ENCODE measurements around the gene PRR11. TPM values are rescaled to one million over a fixed set of nuclear protein-coding genes. Genes with fewer than 3 reads are reported as not detected.

PRR11 gene
- total RNA-seq (2021) (87.9 and 109 TPM in 2 replicates), Bru-seq, nascent RNA (percentile 86 among the genes with signal in this experiment), BruChase-seq, experiment 1, labeled RNA remaining after a 2-hour chase (percentile 72 among the genes with signal in this experiment), BruChase-seq, experiment 2, labeled RNA remaining after a 6-hour chase (percentile 90 among the genes with signal in this experiment)
- long read RNA-seq, partial matches to known transcripts = 1 of 2 reads
- long read RNA-seq, other reads (novel, unspliced or antisense) = 1 of 2 reads

- TF ChIP-seq EZH2 (IDR thresholded peaks at IDR 0.05; ENCODE audit: low read depth) = no peak
- intact Hi-C loops (cut with micrococcal nuclease; ENCODE audit: unreplicated experiment) = loop anchor here (1.0 to 2.0 kb wide), 3 partner anchors 49 to 637 kb away; partner anchors contain the start of genes CLTC and TRIM37
- H3K4me3 ChIP-seq = peak within 1 kb of the TSS; percentile 80
- peak within 1 kb of the TSS; percentile 86 for H3K4me2 ChIP-seq
- peaks cover 88% of the 10 kb centered on the region for H3K79me2 ChIP-seq (ENCODE audit: low read depth)
- H3K27me3 ChIP-seq (ENCODE audit: insufficient read depth, low read depth) = no peaks in the 10 kb centered on the region
- peak within 1 kb of the TSS; percentile 71 for H3K27ac ChIP-seq
- H3K9me3 ChIP-seq (ENCODE audit: insufficient read depth, low read depth) = no peaks in the 10 kb centered on the region
- H3K36me3 ChIP-seq (ENCODE audit: low read depth) = 0 out of 2 replicates have a peak, but pooled peaks cover 3% of the 10 kb centered on the region
- ChIA-PET CTCF (no interaction called here), POLR2A (ENCODE audit: unreplicated experiment) (interaction anchor here (0.6 to 1.1 kb wide), 6 partner anchors 37 to 692 kb away, joined by 3 to 7 read pairs (median 4); partner anchors contain the start of gene CLTC)
- H3K4me1 ChIP-seq (replicated peaks; ENCODE audit: insufficient read depth) = peaks cover 50% of the 10 kb centered on the region
- H2AFZ ChIP-seq = peak within 1 kb of the TSS; percentile 96
- no peaks in the 10 kb centered on the region for H3K9me2 ChIP-seq (ENCODE audit: insufficient read depth)
- DNase-seq = peak; percentile 94 to 100
- BruUV-seq (replicated peaks) = no TSS peak
- no peaks in the 10 kb centered on the region for H4K20me1 ChIP-seq (ENCODE audit: insufficient read depth)
- peaks cover 11% of the 10 kb centered on the region; the same call in 1 of the 2 replicates for H3F3A ChIP-seq (ENCODE audit: insufficient read depth, low read depth)
Observed at GRCh38 chr17:59155439-59156177, at the start of gene PRR11. Gene PRR11 (plus strand): TSS chr17:59155746. CDS start chr17:59169753, 14,007 bp downstream.

GRCh38 chr17:59105852-59106462 lies 49.6 kb upstream of the PRR11 start:
- Histone ChIP-seq H3F3A (ENCODE audit: insufficient read depth, low read depth) (peaks cover 19% of the 10 kb centered on the region; the same call in 1 of the 2 replicates), H3K4me2 (peak overlapping the region; percentile 81), H4K20me1 (ENCODE audit: insufficient read depth) (peaks cover 9% of the 10 kb centered on the region; the same call in 1 of the 2 replicates), H3K36me3 (ENCODE audit: low read depth) (no peaks in the 10 kb centered on the region), H3K79me2 (ENCODE audit: low read depth) (peaks cover 48% of the 10 kb centered on the region), H3K9me3 (ENCODE audit: insufficient read depth, low read depth) (no peaks in the 10 kb centered on the region; the same call in 1 of the 2 replicates), H3K9me2 (ENCODE audit: insufficient read depth) (no peaks in the 10 kb centered on the region), H3K4me1 (replicated peaks; ENCODE audit: insufficient read depth) (peaks cover 26% of the 10 kb centered on the region), H3K4me3 (peak overlapping the region; percentile 73), H3K27ac (peak overlapping the region; percentile 62), H3K27me3 (ENCODE audit: insufficient read depth, low read depth) (no peaks in the 10 kb centered on the region), H2AFZ (peak overlapping the region; percentile 89)
- BruUV-seq (replicated peaks) = no TSS peak
- DNase-seq = peak; percentile 47 to 59
- POLR2A ChIA-PET (ENCODE audit: unreplicated experiment) = interaction anchor here (0.6 to 0.7 kb wide), 3 partner anchors 52 to 859 kb away, joined by 3 to 5 read pairs (median 3); partner anchors contain the start of gene RNFT1
- intact Hi-C loops (cut with micrococcal nuclease; ENCODE audit: unreplicated experiment) = loop anchor here (1.0 to 2.0 kb wide), 3 partner anchors 13 to 587 kb away; partner anchors contain the start of genes PRR11 and SKA2
- TF ChIP-seq EZH2 (IDR thresholded peaks at IDR 0.05; ENCODE audit: low read depth) (no peak), CTCF (conservative IDR thresholded peaks at IDR 0.05) (no peak)
- CTCF ChIA-PET = no interaction called here

GRCh38 chr17:59106463-59107305 lies 48.9 kb upstream of the PRR11 start, which contains the start of gene TRIM37:
Gene TRIM37 (minus strand): TSS chr17:59106880. CDS start chr17:59106461, 419 bp downstream.
- POLR2A ChIA-PET (ENCODE audit: unreplicated experiment) = interaction anchor here (0.6 to 0.7 kb wide), 5 partner anchors 11 to 858 kb away, joined by 3 to 5 read pairs (median 5); partner anchors contain the start of gene RNFT1
- no TSS peak for BruUV-seq (replicated peaks)

More at GRCh38 chr17:59106463-59107305, 48.9 kb upstream of the PRR11 start, which contains the start of gene TRIM37:
- H2AFZ ChIP-seq = peak within 1 kb of the TSS; percentile 93
- H4K20me1 ChIP-seq (ENCODE audit: insufficient read depth) = peaks cover 8% of the 10 kb centered on the region; the same call in 1 of the 2 replicates
- intact Hi-C loops (cut with micrococcal nuclease; ENCODE audit: unreplicated experiment) = loop anchor here (1.0 to 2.0 kb wide), 3 partner anchors 14 to 588 kb away; partner anchors contain the start of genes PRR11 and SKA2
- H3F3A ChIP-seq (ENCODE audit: insufficient read depth, low read depth) = peaks cover 19% of the 10 kb centered on the region; the same call in 1 of the 2 replicates
- no peaks in the 10 kb centered on the region for H3K9me2 ChIP-seq (ENCODE audit: insufficient read depth)
- peak; percentile 98 to 99 for DNase-seq
- H3K36me3 ChIP-seq (ENCODE audit: low read depth) = 0 out of 2 replicates have a peak, but pooled peaks cover under 1% of the 10 kb centered on the region
- H3K9me3 ChIP-seq (ENCODE audit: insufficient read depth, low read depth) = no peaks in the 10 kb centered on the region; the same call in 1 of the 2 replicates
- H3K4me1 ChIP-seq (replicated peaks; ENCODE audit: insufficient read depth) = peaks cover 26% of the 10 kb centered on the region
- H3K27me3 ChIP-seq (ENCODE audit: insufficient read depth, low read depth) = no peaks in the 10 kb centered on the region
- H3K4me3 ChIP-seq = peak within 1 kb of the TSS; percentile 73
- peaks cover 45% of the 10 kb centered on the region for H3K79me2 ChIP-seq (ENCODE audit: low read depth)
- peak within 1 kb of the TSS; percentile 96 for H3K4me2 ChIP-seq
- no peak for TF ChIP-seq CTCF (conservative IDR thresholded peaks at IDR 0.05)
- no peak for TF ChIP-seq EZH2 (IDR thresholded peaks at IDR 0.05; ENCODE audit: low read depth)
- H3K27ac ChIP-seq = peak within 1 kb of the TSS; percentile 73
- CTCF ChIA-PET = no interaction called here
